Liver (tissue), 9 donors: ENCODE measurements around the gene TCP1. TPM values are rescaled to one million over a fixed set of nuclear protein-coding genes. Genes with fewer than 3 reads are reported as not detected.

Experiments used
- DNase-seq: peaks from one replicate; pipeline ENCODE4 v3.0.0-alpha.2; 2017; ENCODE audit warnings: low spot score
- H3K27ac ChIP-seq, 2 donors: one replicate each; pipeline ENCODE4 v1.7.0; 2013; ENCODE audit warnings: inconsistent platforms in 2 of 2, low read length in 2 of 2, control low read depth in 1 of 2, low read depth in 1 of 2, mild to moderate bottlenecking in 1 of 2
- H3K27me3 ChIP-seq, 4 donors: one replicate each; pipeline versions ENCODE4 v1.6.1 to v1.7.0; 2013; ENCODE audit warnings: low read length in 3 of 4, inconsistent platforms in 1 of 4, mild to moderate bottlenecking in 1 of 4, moderate library complexity in 1 of 4; ENCODE audit not compliant: control insufficient read depth in 4 of 4, insufficient read depth in 4 of 4
- H3K36me3 ChIP-seq, 4 donors: one replicate each; pipeline versions ENCODE4 v1.6.1 to v1.7.0; 2013; ENCODE audit warnings: low read length in 3 of 4, mild to moderate bottlenecking in 3 of 4, low read depth in 1 of 4, moderate library complexity in 1 of 4; ENCODE audit not compliant: control insufficient read depth in 4 of 4, insufficient read depth in 3 of 4
- H3K4me1 ChIP-seq, 4 donors: one replicate each; pipeline versions ENCODE4 v1.6.1 to v1.7.0; 2013; ENCODE audit warnings: low read length in 3 of 4, mild to moderate bottlenecking in 3 of 4, moderate library complexity in 1 of 4; ENCODE audit not compliant: control insufficient read depth in 4 of 4, insufficient read depth in 4 of 4
- H3K4me3 ChIP-seq, 3 donors: one replicate each; pipeline versions ENCODE4 v1.6.1 to v1.7.0; 2013; ENCODE audit warnings: low read length in 3 of 3, control low read depth in 1 of 3, low read depth in 1 of 3, mild to moderate bottlenecking in 1 of 3
- H3K9ac ChIP-seq, 2 donors: one replicate each; pipeline ENCODE4 v1.7.0; 2013; ENCODE audit warnings: low read length in 2 of 2, mild to moderate bottlenecking in 2 of 2, moderate library complexity in 2 of 2, control low read depth in 1 of 2, low read depth in 1 of 2
- H3K9me3 ChIP-seq, 4 donors: one replicate each; pipeline versions ENCODE4 v1.6.1 to v1.7.0; 2013; ENCODE audit warnings: low read length in 3 of 4; ENCODE audit not compliant: control insufficient read depth in 4 of 4
- ATF3 ChIP-seq: IDR thresholded peaks from 2 replicates; pipeline ENCODE4 v1.6.1; 2016; ENCODE audit warnings: antibody characterized with exemption
- CTCF ChIP-seq: fragments of 150-350 bp; IDR thresholded peaks from 2 replicates; pipeline ENCODE4 v1.5.1; 2017; ENCODE audit warnings: improper control_type of control experiment, low read depth, low read length; ENCODE audit not compliant: missing input control
- EGR1 ChIP-seq, 2 donors: IDR thresholded peaks; 2 replicates each; pipeline ENCODE4 v1.6.1; 2016 to 2018; ENCODE audit warnings: antibody characterized with exemption in 2 of 2, low read depth in 2 of 2
- FOXA1 ChIP-seq: IDR thresholded peaks from 2 replicates; pipeline ENCODE4 v1.6.1; 2016; ENCODE audit warnings: antibody characterized with exemption
- FOXA2 ChIP-seq: IDR thresholded peaks from 2 replicates; pipeline ENCODE4 v1.6.1; 2016; ENCODE audit warnings: antibody characterized with exemption
- GABPA ChIP-seq, 2 donors: IDR thresholded peaks in 1 of 2; conservative IDR thresholded peaks in 1 of 2; 2 replicates each; pipeline ENCODE4 v1.6.1; 2016; ENCODE audit warnings: antibody characterized with exemption in 2 of 2, mild to moderate bottlenecking in 1 of 2, moderate library complexity in 1 of 2
- HNF4A ChIP-seq, 2 donors: conservative IDR thresholded peaks; 2 replicates each; pipeline ENCODE4 v1.6.1; 2016; ENCODE audit warnings: antibody characterized with exemption in 2 of 2, mild to moderate bottlenecking in 2 of 2
- HNF4G ChIP-seq: IDR thresholded peaks from 2 replicates; pipeline ENCODE4 v1.6.1; 2016; ENCODE audit warnings: antibody characterized with exemption
- JUND ChIP-seq, 2 donors: IDR thresholded peaks; 2 replicates each; pipeline ENCODE4 v1.6.1; 2016; ENCODE audit warnings: antibody characterized with exemption in 2 of 2
- MAX ChIP-seq: IDR thresholded peaks from 2 replicates; pipeline ENCODE4 v1.6.1; 2016; ENCODE audit warnings: antibody characterized with exemption
- NR2F2 ChIP-seq: IDR thresholded peaks from 2 replicates; pipeline ENCODE4 v1.6.1; 2016; ENCODE audit warnings: antibody characterized with exemption
- REST ChIP-seq: IDR thresholded peaks from 2 replicates; pipeline ENCODE4 v1.6.1; 2016; ENCODE audit warnings: antibody characterized with exemption, mild to moderate bottlenecking
- RXRA ChIP-seq, 2 donors: IDR thresholded peaks; 2 replicates each; pipeline ENCODE4 v1.6.1; 2017 to 2018; ENCODE audit warnings: antibody characterized with exemption in 2 of 2, mild to moderate bottlenecking in 1 of 2
- TAF1 ChIP-seq: conservative IDR thresholded peaks from 2 replicates; pipeline ENCODE4 v1.6.1; 2016; ENCODE audit warnings: antibody characterized with exemption, mild to moderate bottlenecking
- YY1 ChIP-seq: IDR thresholded peaks from 2 replicates; pipeline ENCODE4 v1.6.1; 2016; ENCODE audit warnings: antibody characterized with exemption, mild to moderate bottlenecking
- ZBTB33 ChIP-seq: IDR thresholded peaks from 2 replicates; pipeline ENCODE4 v1.6.1; 2016; ENCODE audit warnings: antibody characterized with exemption
- WGBS: extraction: QIAGEN DNeasy Blood & Tissue Kit; methylation state at CpG from one replicate; pipeline ENCODE4 v1.1.7; 2013; 5-methylcytosine and 5-hydroxymethylcytosine counted together
- polyA plus RNA-seq, 2 donors: library from polyadenylated mRNA; stranded (reverse) in 1 of 2; unstranded in 1 of 2; fragments of 200-250 nt in 1 of 2; fragments of >200 nt in 1 of 2; fragmentation: Nextera tagmentation in 1 of 2; extraction: Ambion mirVana in 1 of 2; gene quantifications; one replicate each; pipeline versions ENCODE4 v1.2.1 to v1.2.3, GENCODE V29; 2013 to 2015
- total RNA-seq, 2 donors: library from RNA; depleted of rRNA; stranded (reverse); fragments of >200 nt; gene quantifications; one replicate each; pipeline ENCODE4 v1.2.3, GENCODE V29; 2014
- donor health status: healthy.
- donor health status: healthy.
- donor health status: healthy.
- donor health status: healthy.
- donor health status: healthy.

TCP1 gene
- total and polyA plus RNA-seq, 4 donors = 59.5 to 155 (median 94.3) TPM

- H3K9ac ChIP-seq = no peak overlapping the region
- no peak overlapping the region for H3K27ac ChIP-seq
- DNase-seq = no peak
- WGBS = 70% methylated on average over 7 of the region's 7 CpGs
- no peaks in the 10 kb centered on the region for H3K9me3 ChIP-seq
- H3K27me3 ChIP-seq = no peaks in the 10 kb centered on the region
- TF ChIP-seq NR2F2 = no peak
- TF ChIP-seq JUND (IDR thresholded peaks at IDR 0.05) = no peak
- TF ChIP-seq FOXA1 = no peak
- no peak for TF ChIP-seq YY1
- no peak for TF ChIP-seq RXRA (IDR thresholded peaks at IDR 0.05)
- TF ChIP-seq CTCF = no peak
- no peak for TF ChIP-seq TAF1
- no peak for TF ChIP-seq GABPA (IDR thresholded peaks at IDR 0.05 in 1 of 2, conservative IDR thresholded peaks at IDR 0.05 in 1 of 2)
- TF ChIP-seq ATF3 = no peak
- no peak for TF ChIP-seq MAX
- TF ChIP-seq ZBTB33 = no peak
- TF ChIP-seq HNF4G = no peak
- TF ChIP-seq HNF4A (conservative IDR thresholded peaks at IDR 0.05) = no peak
- TF ChIP-seq EGR1 (IDR thresholded peaks at IDR 0.05; ENCODE audit: low read depth in 2 of 2) = no peak
- TF ChIP-seq FOXA2 = no peak
- no peak for TF ChIP-seq REST
- no peaks in the 10 kb centered on the region for H3K4me1 ChIP-seq
- H3K36me3 ChIP-seq = no peaks in the 10 kb centered on the region
- no peak overlapping the region for H3K4me3 ChIP-seq
Observed at GRCh38 chr6:159838020-159838744, 48.8 kb upstream of the TCP1 start.

DNA sequence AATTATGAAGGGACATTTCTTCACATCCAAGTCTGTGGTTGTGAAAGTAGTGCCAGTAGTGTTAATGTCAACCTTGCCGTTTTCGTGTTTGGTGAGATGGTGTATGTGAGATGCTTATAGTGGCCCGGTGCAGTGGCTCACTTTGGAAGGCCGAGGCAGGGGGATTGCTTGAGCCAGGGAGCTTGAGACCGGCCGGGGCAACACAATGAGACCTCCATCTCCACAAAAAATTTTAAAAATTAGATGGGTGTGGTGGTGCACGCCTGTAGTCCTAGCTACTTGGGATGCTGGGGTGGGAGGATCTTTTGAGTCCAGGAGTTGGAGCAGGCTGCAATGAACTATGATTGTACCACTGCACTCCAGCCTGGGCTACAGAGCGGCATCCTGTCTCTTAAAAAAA is 48.1 kb upstream of the TCP1 start:
- no peak for TF ChIP-seq ATF3
- TF ChIP-seq MAX = no peak
- Histone ChIP-seq H3K9me3 (no peaks in the 10 kb centered on the region), H3K4me3 (no peak overlapping the region), H3K36me3 (no peaks in the 10 kb centered on the region), H3K27ac (no peak overlapping the region), H3K4me1 (no peaks in the 10 kb centered on the region), H3K9ac (no peak overlapping the region), H3K27me3 (no peaks in the 10 kb centered on the region)
- DNase-seq = no peak
- 80% methylated on average over 8 of the region's 8 CpGs for WGBS
